HG02840 (cell line): ENCODE data around the gene GOLGA5.

Experiments
- ATAC-seq: cut with Tn5 transposase; IDR thresholded peaks from one replicate; pipeline ENCODE4 v1.9.1; 2021; ENCODE audit warnings: mild to moderate bottlenecking, moderate library complexity, moderate number of reproducible peaks; ENCODE audit not compliant: unreplicated experiment, low FRiP score

The GOLGA5 gene

DNA sequence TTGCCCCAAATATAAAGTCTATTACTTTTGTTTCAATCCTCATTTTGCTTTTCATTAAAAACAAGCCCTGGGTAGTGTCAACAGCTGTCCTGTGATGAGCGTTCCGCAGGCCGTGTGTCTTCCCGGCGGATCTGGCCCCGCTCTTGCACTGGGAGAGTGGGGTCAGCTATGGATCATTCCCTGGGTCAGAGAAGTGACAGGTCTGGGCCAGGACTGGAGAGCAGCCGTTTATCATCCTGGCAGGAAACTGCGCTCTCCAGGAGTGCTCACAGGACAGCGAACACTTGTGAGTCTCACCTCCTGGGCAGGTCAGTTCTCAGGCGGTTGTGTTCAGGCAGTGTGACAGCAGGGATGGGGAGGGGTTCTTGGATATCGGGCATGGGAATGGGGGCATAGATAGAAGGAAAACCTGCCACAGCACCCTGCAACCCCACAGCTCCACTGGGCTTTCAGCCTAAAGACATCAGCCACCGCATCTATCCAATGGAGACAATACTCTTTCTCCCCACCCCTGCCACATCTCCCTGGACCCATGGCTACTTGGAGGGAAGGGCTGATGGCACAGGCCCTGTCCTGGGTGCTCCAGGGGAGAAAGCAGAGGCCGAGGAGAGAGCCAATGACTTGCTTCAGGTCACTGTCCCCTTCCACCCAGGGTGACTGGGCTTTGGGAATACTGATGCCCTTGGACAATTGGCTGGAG is 81.0 kb downstream of the GOLGA5 start:
- no peak for ATAC-seq

DNA sequence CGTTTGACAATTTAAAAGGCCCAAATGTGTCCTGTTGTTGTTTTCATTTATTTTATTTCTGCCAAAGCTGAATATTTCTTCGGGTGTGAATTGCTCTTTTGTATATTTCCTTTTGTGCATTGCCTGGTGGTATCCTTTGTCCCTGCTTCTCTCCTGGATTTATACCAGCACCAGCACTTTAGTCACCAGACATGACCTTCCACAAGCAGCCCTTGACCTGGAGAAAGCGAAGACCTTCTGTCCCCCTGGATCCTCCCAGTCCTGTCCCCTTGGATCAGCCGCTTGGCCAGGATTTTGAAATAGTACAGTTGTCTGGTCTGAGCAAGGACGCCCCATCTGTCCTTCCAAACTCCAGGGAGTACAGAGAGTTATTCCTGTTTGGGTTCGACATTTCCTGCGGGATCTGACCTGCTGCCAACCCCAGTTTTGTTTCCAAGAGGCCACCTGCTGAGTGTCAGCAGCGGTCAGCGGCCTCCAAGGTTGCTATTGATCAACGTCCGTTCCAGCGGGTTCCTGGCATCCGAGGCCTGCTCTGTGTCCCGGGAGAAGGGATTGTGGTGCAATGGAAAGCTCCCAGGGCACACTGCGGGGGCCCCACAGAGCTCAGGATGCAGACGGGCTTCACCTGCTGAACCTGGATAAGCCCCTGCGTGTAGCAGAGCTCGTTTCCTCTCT is 83.8 kb downstream of the GOLGA5 start:
- no peak for ATAC-seq

DNA sequence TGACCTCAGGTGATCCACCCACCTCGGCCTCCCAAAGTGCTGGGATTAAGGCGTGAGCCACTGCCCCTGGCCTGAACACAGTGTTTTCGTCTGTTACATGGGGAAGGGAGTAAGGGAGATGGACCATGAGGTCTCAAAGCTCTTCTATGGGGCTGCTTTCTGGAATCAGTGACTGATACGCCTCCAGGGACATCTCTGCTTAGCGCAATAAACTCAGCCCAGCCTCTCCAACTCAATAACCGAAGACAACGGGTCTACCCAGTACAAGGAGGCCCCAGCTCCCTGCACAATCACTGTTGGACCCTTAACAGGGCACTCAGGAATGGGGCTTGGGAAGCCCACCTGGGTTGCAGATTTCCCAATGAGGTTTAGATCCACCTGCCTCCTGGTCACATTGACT is 86.2 kb downstream of the GOLGA5 start:
- no peak for ATAC-seq

DNA sequence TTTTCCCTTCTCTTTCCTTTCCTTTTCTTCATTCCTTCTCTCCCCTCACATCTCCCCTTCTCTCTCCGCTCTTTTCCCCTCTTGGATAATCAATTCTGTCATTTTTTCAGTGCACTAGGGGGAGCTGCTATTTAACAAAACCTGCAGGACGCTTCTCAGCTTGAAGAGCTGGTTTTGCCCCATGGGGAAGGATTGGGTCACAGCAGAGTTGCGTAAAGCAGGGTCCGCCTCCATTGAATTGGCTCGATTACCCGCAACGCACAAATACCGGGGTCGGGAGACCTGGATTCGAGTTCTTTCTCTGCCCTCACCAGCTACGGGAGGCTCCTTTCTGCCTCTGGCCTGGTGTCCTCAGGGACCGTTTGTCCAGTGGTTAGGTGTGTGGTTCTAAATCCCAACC is 86.7 kb downstream of the GOLGA5 start:
- ATAC-seq, result no peak

DNA sequence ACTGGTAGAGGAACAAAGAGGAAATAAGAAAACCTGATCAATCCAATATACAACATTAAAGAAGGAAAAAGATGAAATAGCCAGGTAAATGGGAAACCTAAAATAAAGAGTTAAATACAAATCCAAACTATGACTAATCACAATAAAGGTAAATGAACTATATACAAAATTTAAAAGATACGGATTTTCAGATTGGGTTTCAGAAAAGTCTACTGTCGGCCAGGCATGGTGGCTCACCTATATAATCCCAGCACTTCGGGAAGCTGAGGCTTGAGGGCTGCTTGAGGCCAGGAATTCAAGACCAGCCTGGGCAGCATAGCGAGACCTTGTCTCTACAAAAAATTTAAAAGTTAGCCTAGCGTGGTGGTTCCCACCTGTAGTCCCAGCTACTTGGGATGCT is 89.0 kb downstream of the GOLGA5 start:
- ATAC-seq, result no peak

DNA sequence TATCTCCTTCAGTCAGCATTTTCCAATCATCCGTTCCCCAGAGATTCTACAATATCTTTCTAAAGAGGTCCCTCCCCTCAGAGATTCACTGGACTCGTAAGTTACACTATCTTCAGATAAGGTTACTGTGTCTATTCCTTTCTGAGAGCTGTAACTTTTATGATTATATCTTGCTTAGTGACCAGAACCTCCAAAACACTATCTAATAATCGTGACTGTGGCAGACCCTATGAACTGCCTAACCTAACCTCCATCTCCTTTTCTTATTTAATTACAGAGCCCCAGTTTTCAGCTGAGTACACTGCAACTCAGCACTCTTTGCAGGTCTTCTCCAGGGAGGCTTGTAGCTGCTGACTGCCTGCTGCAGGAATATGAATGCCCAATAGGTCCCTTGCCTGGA is 90.3 kb downstream of the GOLGA5 start:
- ATAC-seq, result no peak

DNA sequence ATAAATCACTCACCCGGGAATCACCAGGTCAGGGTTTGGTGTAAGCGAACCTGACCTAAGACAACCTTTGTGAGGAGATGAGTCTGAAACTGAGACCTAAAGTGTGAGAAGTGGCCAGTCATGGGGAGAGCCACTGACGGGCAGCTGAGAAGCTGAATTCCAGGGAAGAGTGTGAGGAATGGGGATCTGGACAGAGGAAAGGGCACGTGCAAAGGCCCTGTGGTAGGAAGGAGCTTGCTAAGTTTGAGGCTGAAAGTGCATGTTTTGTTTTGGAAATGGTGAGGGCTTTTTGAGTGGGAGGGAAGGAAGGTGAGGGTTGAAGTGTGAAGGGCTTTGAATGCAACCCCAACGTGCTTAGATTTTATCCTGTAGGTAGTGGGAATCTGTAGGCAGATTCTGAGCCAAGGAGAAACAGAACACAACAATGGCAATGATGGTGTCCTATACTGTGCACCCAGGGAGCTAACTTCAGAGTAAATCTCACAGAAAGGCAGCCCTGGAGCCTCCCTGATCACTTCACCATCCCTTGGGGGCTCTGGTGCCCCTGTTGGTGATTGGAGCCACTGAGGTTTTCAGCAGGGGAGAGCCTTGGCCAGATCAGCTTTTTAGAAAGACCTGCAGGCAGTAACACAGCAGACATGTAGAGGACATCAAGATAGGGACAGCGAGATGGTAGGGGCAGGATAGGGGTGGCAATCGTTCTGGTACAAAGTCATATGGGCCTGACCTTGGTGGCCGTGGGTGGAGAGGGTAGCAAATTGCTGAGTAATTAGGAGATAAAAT is 91.4 kb downstream of the GOLGA5 start:
- ATAC-seq, result no peak

DNA sequence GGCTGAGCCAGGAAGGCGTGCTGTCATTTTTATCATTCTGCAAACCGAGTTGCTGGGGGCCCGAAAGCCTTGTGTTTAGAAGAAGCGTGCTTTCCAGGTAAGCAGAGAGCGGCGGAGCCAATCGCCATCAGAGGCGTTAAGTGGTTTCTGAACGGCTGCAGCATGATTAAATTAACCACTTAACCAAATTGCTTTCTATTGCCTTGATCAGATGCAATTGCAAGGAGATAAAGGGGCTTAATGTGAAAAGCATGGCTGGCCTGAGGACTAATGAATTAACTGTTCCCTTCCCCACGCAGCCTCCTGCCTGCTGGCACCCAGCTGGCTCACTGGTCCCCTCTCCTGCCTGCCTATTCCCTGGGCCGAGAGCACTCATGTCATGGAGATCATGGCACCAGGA is 92.2 kb downstream of the GOLGA5 start:
- no peak for ATAC-seq

DNA sequence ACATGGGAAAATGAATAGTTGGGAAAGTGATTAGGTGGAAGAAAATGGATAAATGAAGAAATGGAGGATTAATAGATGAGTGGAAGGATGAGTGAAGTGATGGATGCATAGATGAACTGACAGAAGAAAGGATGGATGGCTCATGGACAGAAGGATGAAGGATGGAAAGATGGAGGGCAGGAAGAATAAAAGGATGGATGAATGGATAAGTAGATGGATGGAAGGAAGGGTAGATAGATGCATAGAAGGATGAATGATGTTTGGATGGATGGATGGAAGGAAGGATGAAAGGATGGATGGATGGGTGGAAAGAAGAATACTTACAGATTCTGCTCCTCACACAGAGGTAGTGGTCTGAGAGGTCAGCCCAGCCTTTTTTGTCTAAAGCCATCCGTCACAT is 93.1 kb downstream of the GOLGA5 start:
- no peak for ATAC-seq

DNA sequence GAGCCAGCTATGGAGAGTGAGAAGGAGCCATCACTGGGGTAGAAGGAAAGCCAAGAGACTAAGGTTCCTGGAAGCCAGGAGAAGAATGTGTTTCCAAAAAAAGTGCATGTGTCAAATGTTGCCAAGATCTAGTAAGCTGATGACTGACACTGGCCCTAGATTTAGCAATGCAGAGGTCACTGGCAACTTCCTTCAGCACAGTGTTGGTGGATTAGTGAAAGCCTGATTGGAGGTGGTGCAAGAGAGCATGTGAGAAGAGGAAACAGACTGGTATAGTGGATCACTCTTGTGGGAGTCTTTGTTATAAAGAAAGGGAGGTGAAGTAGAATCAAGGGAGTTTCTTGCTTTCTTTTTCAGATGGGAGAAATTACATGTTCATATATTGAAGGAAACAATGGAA is 94.8 kb downstream of the GOLGA5 start:
- ATAC-seq, result no peak
